Breast epithelium (tissue), 4 donors: Measurements from ENCODE around the gene FUBP3. TPM values are rescaled to one million over a fixed set of nuclear protein-coding genes. Genes with fewer than 3 reads are reported as not detected.

Experiments used
- DNase-seq, 2 donors: peaks; one replicate each; pipeline ENCODE4 v3.0.0-alpha.2; 2019; ENCODE audit warnings: low spot score in 2 of 2
- H3K27ac ChIP-seq, 2 donors: fragments of 200-600 bp; sonication (generic) in 1 of 2; one replicate each; pipeline ENCODE4 v1.5.1; 2016 to 2019; ENCODE audit warnings: mild to moderate bottlenecking in 1 of 2
- H3K27me3 ChIP-seq, 2 donors: fragments of 200-600 bp; sonication (generic) in 1 of 2; one replicate each; pipeline versions ENCODE4 v1.5.1 to v1.6.0; 2017 to 2019; ENCODE audit warnings: control low read depth in 1 of 2, mild to moderate bottlenecking in 1 of 2
- H3K36me3 ChIP-seq: fragments of 200-600 bp; one replicate; pipeline ENCODE4 v1.5.1; 2019
- H3K4me1 ChIP-seq, 2 donors: fragments of 200-600 bp; sonication (generic); one replicate each; pipeline ENCODE4 v1.5.1; 2016 to 2019; ENCODE audit warnings: control low read depth in 1 of 2
- H3K4me3 ChIP-seq, 3 donors: fragments of 200-600 bp; sonication (generic); 1 replicate in 2 of 3; 2 replicates in 1 of 3; pipeline ENCODE4 v1.5.1; 2016 to 2019; ENCODE audit warnings: mild to moderate bottlenecking in 3 of 3, moderate library complexity in 2 of 3
- H3K9me3 ChIP-seq, 2 donors: fragments of 200-600 bp; sonication (generic) in 1 of 2; one replicate each; pipeline ENCODE4 v1.5.1; 2016 to 2019; ENCODE audit warnings: control low read depth in 1 of 2
- POLR2A ChIP-seq: fragments of 450-650 bp; IDR thresholded peaks from one replicate; pipeline ENCODE4 v1.6.1; 2016; ENCODE audit warnings: antibody characterized with exemption, mild to moderate bottlenecking, moderate library complexity
- POLR2AphosphoS5 ChIP-seq, 3 donors: sonication (generic); formaldehyde crosslinking; IDR thresholded peaks; one replicate each; pipeline ENCODE4 v1.6.1; 2017; ENCODE audit warnings: antibody characterized with exemption in 3 of 3
- intact Hi-C: fragments of 100-400 bp; cut with DNase I; formaldehyde crosslinking; loops from one replicate; pipeline ENCODE4 v1.15.1; 2023; ENCODE audit warnings: low total_unique reads
- total RNA-seq, 3 donors: library from RNA; depleted of rRNA; stranded (reverse); fragments of >200 nt; gene quantifications; one replicate each; pipeline ENCODE4 v1.1.0, GENCODE V29; 2016
- TF ChIP-seq, protein P1 (sequence below), 3 donors: fragments of 450-650 bp; IDR thresholded peaks; one replicate each; pipeline ENCODE4 v1.5.1; 2016 to 2017; ENCODE audit warnings: antibody characterized with exemption in 3 of 3, mild to moderate bottlenecking in 3 of 3, moderate library complexity in 3 of 3

FUBP3 gene
- total RNA-seq, 3 donors from 2014 or later, result 36.6 to 42.6 (median 38.7) TPM

DNA sequence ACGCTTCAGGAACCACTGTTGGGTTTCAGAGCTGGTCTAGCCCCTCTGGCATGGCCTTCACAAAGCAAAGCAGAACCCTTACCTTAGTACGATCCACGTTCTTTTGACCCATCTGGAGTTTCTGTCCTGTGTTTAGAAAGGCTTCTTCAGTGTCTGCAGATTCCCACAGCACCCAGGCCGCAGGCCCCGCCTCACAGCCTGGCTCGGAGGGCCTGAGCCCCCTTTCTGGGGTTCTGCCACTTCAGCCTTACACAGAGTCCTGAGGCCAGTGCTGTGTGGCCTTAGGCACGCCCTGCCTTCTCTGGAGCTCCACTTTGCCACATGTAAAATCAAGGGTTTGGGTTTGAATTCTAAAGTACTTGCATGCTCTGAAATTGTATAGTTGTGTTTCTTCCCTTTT is 53.5 kb downstream of the FUBP3 start:
- Histone ChIP-seq H3K36me3 (peaks cover 11% of the 10 kb centered on the region), H3K4me3 (no peak overlapping the region), H3K9me3 (no peaks in the 10 kb centered on the region), H3K4me1 (no peaks in the 10 kb centered on the region), H3K27me3 (no peaks in the 10 kb centered on the region), H3K27ac (no peak overlapping the region)
- no peak for DNase-seq
- TF ChIP-seq POLR2AphosphoS5 (IDR thresholded peaks at IDR 0.05) (no peak), POLR2A (no peak)
- TF ChIP-seq, protein P1, sequence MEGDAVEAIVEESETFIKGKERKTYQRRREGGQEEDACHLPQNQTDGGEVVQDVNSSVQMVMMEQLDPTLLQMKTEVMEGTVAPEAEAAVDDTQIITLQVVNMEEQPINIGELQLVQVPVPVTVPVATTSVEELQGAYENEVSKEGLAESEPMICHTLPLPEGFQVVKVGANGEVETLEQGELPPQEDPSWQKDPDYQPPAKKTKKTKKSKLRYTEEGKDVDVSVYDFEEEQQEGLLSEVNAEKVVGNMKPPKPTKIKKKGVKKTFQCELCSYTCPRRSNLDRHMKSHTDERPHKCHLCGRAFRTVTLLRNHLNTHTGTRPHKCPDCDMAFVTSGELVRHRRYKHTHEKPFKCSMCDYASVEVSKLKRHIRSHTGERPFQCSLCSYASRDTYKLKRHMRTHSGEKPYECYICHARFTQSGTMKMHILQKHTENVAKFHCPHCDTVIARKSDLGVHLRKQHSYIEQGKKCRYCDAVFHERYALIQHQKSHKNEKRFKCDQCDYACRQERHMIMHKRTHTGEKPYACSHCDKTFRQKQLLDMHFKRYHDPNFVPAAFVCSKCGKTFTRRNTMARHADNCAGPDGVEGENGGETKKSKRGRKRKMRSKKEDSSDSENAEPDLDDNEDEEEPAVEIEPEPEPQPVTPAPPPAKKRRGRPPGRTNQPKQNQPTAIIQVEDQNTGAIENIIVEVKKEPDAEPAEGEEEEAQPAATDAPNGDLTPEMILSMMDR (IDR thresholded peaks at IDR 0.05), result no peak
- intact Hi-C loops, result no loop called here

DNA sequence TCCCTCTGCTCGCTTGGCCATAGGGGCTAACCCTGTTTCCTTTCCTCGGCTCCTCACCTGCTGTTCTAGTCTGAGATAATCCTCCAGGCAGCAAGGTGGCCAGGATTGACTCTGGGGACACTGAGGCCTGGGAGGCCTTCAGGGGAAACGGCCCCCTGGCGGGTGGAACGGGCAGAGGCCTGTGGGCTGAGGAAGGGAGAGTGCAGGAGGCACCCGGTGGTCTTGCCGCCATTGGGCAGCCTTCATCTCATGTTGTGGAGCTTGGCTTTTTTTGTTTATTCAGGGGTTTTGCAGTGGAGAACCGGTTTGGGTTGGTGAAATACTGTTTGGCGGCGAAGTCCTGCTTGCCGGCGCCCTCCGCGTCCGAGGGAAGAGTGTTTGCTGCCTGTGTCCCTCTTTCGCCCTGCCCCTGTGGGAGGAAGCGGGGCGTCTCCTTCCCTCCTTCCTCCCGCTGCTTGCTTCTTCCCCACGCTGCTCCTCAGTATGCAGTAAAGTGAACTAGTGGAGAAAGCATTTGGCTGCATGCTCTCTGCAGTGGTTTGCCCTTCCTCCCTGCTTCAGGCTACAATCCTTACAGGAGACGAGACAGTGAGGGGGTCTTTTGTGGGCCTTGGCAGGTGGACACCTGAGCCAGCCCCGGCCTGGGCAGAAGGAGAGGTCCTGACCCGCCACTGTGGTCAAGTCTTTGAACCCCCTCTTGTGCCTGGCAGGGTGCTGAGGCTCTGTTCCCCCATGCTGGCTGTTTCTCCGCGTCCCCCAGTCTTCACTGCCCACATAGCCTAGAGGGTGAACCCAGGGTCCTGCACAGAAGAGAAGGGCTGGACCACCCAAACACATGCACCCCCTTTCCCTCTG is 54.2 kb downstream of the FUBP3 start:
- Histone ChIP-seq H3K36me3 (peaks cover 11% of the 10 kb centered on the region), H3K27ac (no peak overlapping the region), H3K4me1 (no peaks in the 10 kb centered on the region), H3K27me3 (no peaks in the 10 kb centered on the region), H3K9me3 (no peaks in the 10 kb centered on the region), H3K4me3 (no peak overlapping the region)
- intact Hi-C loops, result no loop called here
- TF ChIP-seq, protein P1 (IDR thresholded peaks at IDR 0.05), result no peak
- TF ChIP-seq POLR2A, result no peak
- TF ChIP-seq POLR2AphosphoS5 (IDR thresholded peaks at IDR 0.05), result no peak
- DNase-seq, result peak in 1 of 2 donors; percentile 27

DNA sequence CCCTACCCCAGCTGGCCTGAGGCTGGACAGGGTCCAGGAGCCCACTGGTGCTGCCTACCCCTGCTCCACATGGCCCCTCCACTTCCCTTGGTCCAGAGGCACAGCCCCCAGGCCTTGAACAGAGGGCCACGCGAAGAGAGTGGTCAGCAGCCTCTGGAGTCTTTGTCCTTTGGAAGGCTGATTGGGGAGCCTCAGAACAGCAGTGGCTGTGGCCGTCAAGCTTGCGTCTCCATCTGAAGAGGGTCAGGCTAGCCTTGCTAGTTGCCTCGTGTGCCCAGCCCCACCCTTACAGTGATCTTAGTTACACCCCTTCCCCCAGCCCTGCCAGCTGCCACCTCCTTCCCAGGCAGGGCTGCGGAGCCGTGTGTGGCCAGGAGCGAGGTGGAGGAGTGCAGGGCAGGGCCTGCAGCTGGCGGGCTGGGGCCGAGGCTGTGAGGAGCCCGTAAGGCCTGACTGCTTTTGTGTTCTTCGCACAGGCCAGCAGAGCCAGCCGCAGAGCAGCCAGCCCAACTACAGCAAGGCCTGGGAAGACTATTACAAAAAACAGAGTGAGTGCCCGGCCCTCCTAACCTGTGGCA is 54.9 kb downstream of the FUBP3 start:
- TF ChIP-seq POLR2A, result no peak
- peaks cover 11% of the 10 kb centered on the region for H3K36me3 ChIP-seq
- DNase-seq, result no peak

DNA sequence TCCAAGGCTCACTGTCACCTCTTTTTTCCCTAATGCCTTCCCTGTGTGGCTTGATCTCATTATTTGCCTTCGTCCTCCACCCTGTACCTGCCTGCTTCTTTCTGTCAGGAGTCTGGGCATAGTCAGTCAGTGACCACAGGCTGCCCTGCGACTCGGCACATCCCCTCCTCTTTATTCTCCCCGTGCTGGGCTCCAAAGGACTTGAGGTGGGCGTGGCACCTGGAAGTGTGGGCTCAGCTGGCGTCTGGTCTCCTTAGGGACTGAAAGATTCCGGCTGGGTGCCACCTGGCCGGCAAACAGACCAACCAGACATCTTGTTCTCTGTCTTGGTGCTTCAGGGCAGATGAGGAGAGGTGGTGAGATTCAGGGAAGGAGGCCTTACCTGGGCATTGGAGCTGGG is 55.4 kb downstream of the FUBP3 start:
- peaks cover 11% of the 10 kb centered on the region for H3K36me3 ChIP-seq
- no peak for DNase-seq
- no peaks in the 10 kb centered on the region for H3K27me3 ChIP-seq
- H3K4me3 ChIP-seq, result no peak overlapping the region
- no peaks in the 10 kb centered on the region for H3K4me1 ChIP-seq
- H3K9me3 ChIP-seq, result no peaks in the 10 kb centered on the region
- TF ChIP-seq POLR2AphosphoS5 (IDR thresholded peaks at IDR 0.05), result no peak
- TF ChIP-seq POLR2A, result no peak
- TF ChIP-seq, protein P1 (IDR thresholded peaks at IDR 0.05), result no peak
- H3K27ac ChIP-seq, result no peak overlapping the region
- intact Hi-C loops, result no loop called here

More for the DNA sequence above, 54.9 kb downstream of the FUBP3 start:
- H3K9me3 ChIP-seq, result no peaks in the 10 kb centered on the region
- intact Hi-C loops, result no loop called here
- no peak overlapping the region for H3K4me3 ChIP-seq
- no peaks in the 10 kb centered on the region for H3K27me3 ChIP-seq
- H3K27ac ChIP-seq, result no peak overlapping the region
- H3K4me1 ChIP-seq, result no peaks in the 10 kb centered on the region

DNA sequence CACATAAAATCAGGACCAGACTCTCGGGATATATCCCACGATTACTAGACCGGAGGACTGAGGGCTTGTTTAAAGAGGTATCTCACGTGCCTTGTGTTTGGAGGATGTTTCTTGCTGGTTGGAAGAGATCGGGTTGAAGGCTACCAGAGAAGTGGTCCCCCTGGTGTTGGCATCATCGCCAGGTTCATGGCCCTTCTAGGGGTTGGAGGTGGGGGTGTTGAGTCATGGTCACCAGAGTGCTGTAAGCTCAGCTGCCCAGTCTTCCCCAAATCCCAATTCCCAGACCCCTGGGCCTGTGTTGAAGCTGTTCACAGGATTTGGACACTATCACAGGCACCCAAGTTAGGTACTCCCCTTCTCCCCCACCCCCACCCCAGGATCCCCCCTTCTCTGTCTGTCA is 55.9 kb downstream of the FUBP3 start:
- Histone ChIP-seq H3K4me3 (no peak overlapping the region), H3K4me1 (no peaks in the 10 kb centered on the region), H3K27ac (no peak overlapping the region), H3K9me3 (no peaks in the 10 kb centered on the region), H3K36me3 (peaks cover 11% of the 10 kb centered on the region), H3K27me3 (no peaks in the 10 kb centered on the region)
- TF ChIP-seq POLR2A (no peak), POLR2AphosphoS5 (IDR thresholded peaks at IDR 0.05) (no peak)
- TF ChIP-seq, protein P1 (IDR thresholded peaks at IDR 0.05), result no peak
- DNase-seq, result no peak
- intact Hi-C loops, result no loop called here
